ENCODE results near the gene GALNT17.
A peak's percentile ranks its signal among the peaks of the same experiment; 100 is the strongest.

Gene GALNT17

GRCh38 chr7:71402684-71403083, 270.7 kb downstream of the GALNT17 start:
- no peak for DNase-seq (ENCODE audit: low read depth)

- no peak for DNase-seq (ENCODE audit: low read depth)
Observed at GRCh38 chr7:71403202-71403946, 271.4 kb downstream of the GALNT17 start.

- no peak for DNase-seq (ENCODE audit: low read depth)
Observed at GRCh38 chr7:71404726-71405345, 272.9 kb downstream of the GALNT17 start.

DNA sequence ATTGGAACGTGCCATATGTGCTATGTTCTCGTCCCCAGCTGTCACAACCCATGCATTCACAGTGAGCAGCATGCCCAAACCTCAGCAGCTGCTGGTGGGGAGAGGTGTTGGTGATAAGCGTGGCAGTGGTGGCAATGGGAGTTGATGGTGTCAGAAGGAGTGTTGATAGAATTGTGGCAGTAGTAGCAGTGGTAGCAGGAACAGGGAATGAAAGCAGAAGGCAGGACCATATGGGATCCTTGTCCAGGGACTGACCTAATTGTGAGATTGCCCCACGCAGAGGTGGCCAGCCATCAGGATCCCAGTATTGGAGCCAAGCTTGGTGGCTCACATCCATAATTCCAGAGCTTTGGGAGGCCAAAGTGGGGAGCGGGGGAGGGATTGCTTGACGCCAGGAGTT, 276.3 kb downstream of the GALNT17 start:
- DNase-seq (ENCODE audit: low read depth): no peak

DNA sequence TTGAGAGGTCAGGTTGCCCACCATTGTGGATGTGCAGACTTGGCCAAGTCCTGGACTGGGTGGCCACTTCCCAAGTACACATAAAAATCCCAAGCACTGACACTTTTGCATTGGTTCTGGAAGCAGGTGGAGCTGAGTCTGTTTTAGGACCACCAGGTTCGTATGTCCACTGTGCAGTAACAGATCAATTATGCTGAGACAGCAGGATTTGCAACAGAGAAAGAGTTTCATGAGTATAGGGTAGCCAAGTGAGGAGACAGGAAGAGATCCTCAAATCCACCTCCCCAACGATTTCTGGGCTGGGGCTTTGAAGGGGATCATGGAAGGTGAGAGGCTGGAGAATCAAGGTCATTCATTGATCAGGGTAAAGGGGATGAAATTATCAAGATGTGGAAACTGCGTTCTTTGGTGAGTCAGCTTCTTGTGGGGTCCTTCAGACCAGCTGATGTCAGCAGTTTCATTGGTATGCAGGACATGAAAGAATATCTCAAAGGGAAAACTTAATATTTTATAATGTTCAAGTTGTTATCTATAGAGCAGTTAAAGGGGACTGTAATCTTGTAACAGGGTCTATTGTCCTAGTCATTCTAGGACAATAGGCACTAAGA, 277.7 kb downstream of the GALNT17 start:
- DNase-seq (ENCODE audit: low read depth): no peak

GRCh38 chr7:71411475-71411874, 279.5 kb downstream of the GALNT17 start:
- DNase-seq (ENCODE audit: low read depth): no peak

DNA sequence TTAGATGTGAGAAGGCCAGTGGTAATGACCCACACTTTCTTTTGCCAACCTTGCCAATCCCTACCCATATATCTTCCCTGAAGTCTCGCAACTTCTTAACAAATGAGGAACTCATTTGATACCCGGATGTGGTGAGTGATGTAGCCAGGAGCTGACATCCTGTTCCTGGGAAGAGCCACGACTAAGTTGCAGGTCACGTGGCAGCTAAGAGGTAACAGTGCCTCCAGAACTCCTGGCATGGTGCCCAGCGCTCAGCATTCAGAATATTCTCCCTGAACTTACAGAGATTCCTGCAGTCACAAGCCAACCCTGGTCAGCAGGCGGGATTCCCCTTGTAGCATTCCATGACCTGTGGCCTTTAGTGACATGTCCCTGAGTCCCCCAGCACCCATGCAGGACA, 282.5 kb downstream of the GALNT17 start:
- DNase-seq (ENCODE audit: low read depth): no peak

DNA sequence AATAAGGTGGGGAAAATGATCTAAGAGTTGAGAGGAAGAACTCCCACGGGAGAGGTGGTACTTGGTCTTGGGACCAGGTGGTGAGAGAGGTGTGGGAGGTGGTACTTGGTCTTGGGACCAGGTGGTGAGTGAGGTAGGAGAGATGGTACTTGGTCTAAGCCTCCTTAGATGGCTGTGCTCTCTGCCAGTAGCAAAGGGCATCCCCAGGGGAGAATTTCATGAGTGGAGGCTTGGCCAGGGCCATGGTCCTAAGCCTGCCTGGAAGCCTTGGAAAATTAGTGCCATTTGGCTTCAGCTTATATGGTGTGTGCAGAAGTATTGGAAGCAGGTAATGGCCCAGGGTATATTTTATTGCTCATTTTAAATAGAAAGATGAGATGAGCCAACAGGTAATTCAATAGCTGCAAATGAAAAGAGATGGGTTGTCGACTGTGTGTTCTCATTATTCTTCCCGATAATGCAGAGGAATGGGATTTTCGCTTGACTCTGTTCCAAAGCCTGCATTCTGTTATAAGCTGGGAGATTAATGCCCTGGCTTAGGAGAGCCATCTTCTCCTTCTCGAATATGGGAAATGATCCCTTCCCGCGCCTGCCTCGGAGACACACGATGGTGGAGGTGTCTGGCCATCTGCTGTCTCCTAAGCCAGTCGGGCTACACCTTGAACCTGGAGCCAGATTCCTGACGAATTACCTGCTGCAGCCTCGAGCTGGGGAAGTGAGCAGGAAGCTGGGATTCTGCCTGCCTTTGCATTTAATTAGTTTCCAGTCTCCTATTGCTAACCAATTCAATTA, 287.8 kb downstream of the GALNT17 start:
- no peak for DNase-seq (ENCODE audit: low read depth)

DNA sequence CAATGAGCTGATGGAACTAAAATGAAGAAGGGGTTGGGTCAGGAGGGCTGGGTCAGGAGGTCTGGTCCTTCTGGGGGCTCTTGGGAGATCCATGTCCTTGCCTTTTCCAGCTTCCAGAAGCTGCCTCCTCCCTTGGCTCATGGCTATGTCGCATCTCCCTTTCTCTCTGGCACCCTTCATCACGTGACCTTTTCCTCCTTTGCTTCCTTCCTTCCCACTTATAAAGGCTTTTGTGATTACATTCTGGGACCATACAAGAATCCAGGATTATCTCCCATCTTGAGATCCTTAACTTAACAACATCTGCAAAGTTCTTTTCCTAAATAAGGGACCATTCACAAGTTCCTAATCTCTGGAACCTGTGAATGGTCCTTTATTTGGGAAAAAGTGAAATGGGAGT, 290.2 kb downstream of the GALNT17 start:
- no peak for DNase-seq (ENCODE audit: low read depth)

DNA sequence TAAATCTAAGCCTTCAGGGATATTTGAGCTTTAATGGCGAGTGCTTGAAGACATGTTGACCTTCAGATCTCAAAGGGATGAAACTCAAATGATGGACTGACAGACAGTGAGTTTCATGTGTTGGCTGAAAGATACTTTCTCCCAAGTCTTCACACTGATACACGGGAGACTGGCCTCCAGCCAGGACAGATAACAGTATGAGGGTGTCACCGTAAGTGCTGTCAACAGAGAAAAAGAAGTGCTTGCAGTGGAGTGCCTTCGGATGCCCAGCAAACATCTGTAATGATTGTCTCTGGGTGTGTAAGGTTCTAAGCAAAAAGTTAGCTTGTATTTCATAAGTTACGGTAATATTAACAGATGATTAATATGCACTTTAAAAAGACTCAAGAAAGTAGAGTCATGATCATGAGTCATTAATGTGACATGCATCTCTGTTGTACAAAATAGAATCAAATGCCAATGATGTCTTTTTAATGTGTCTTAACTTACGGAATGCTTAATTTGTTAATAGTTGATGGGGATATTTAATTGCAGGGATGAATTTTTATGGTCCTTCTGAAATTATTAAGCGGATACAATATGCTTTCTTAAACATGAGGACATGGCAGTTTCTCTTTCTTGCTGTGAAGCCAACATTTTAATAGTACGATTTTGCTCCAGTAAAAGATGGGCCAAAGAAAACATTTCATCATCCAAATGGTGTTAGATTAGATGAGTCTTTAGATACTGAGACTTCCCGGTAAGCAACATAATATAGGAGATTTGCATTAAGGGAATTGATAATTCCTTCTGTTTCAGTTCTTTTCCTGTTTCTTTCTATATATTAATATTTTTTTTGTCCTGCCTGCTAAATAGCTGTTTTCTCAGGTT, 292.5 kb downstream of the GALNT17 start:
- DNase-seq (ENCODE audit: low read depth): peak; percentile 9

DNA sequence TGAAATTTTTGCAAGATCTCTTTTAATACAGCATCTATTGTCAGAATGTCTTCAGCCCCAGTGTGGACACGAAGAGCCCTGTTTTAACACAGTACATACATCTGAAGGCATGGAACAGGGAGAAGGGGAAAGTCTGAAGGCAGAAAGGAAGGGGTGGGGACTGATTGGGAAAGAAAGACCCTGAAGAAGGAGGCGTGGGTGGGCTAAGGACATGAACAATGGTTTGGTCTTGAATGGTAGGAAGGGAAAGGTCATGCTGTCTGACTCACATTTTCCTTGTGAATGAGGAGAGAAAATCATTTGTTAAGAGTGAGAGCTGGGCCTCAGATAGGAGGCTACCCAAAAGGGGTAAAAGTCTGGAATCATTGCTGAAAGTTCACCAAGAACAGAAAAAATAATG, 297.1 kb downstream of the GALNT17 start:
- no peak for DNase-seq (ENCODE audit: low read depth)

GRCh38 chr7:71430246-71430645, 298.3 kb downstream of the GALNT17 start:
- no peak for DNase-seq (ENCODE audit: low read depth)

- DNase-seq (ENCODE audit: low read depth): no peak
Observed at GRCh38 chr7:71439321-71439720, 307.4 kb downstream of the GALNT17 start.

GRCh38 chr7:71442492-71443190, 310.7 kb downstream of the GALNT17 start:
- no peak for DNase-seq (ENCODE audit: low read depth)

GRCh38 chr7:71443191-71443530, 311.2 kb downstream of the GALNT17 start:
- DNase-seq (ENCODE audit: low read depth): no peak

- DNase-seq (ENCODE audit: low read depth): no peak
Observed at GRCh38 chr7:71444130-71444529, 312.2 kb downstream of the GALNT17 start.

DNA sequence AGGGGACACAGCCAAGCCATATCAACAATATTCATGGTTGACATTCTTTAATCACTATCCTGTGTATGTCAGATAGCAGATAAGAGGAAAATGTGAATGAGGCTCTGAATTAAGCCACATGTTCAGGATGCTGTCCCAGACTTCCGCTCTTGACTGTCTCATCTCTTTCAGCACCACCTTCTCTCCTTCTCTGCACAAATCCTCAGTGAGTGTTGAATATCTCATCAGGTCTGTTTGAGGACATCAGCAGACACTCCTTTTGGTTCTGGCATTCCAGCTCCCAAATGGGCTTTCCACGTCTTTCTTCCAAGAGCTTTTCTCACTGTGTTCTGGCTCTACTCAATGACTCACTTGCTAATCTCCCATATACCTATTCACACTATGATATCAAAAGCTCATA, 321.7 kb downstream of the GALNT17 start:
- DNase-seq (ENCODE audit: low read depth): no peak

DNA sequence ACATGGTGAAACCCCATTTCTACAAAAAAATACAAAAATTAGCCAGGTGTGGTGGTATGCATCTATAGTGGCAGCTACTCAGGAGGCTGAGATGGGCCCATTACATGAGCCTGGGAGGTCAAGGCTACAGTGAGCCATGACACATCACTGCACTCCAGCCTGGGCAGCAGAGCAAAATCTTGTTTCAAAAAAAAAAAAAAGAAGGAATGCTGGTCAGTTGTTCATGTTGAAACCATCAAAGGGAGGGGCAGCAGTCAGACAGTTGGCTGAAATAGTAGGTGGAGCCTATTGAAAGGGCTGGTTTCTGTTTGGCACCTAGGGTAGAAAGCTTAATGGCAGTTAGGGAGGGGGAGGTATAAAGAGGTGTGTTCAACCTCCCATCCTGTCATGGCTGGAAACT, 323.0 kb downstream of the GALNT17 start:
- DNase-seq (ENCODE audit: low read depth): no peak

DNA sequence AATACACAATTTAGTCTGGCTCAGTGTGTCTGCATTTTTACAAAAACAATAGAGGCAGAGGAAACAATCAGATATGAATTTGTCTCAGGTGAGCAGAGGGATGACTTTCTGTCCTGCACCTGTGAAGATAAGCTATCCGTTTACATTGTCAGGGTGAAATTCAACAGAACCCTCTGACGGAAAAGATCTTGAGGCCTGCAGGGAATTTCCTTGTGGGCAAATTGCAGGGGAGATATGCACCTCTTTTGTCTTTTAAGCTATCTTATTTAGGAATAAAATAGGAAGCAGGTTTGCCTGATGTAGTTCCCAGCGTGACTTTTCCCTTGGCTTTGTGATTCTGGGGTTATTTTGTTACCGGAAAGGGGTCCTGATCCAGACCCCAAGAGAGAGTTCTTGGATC, 325.1 kb downstream of the GALNT17 start:
- no peak for DNase-seq (ENCODE audit: low read depth)

GRCh38 chr7:71457846-71458590, 326.1 kb downstream of the GALNT17 start:
- DNase-seq (ENCODE audit: low read depth): no peak

All from stromal cell of bone marrow (primary cell).